ENCODE results near the gene NHLH2.

The NHLH2 gene

DNA sequence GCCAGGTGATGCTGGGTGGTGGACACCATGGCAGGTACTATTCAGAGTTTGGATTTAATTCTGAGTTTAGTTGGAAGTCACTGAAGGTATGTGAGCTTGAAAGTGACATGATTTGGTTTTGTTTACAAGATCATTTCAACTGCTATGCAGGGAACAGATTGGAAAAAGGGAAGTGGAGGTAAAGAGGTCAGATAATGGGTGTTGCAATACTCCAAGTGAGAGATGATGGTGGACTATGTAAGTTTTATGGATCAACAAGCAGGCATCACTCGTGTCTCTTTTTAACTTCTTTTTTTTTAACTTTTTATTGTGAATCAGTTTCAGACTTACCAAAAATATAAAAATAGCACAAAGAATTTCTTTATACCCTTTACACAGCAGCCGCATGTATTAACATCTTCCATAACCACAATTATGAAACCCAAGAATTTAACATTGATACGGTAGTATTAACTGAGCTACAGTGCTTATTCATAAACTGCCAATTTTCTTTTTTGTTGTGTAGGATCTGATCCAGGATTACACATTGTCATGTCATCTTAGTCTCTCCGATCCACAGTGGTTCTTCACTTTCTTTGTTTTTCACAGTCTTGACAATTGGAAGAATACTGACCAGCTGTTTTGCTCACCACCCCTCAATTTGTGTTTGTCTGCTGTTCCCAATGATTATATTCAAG, 24.9 kb upstream of the NHLH2 start:
- in situ Hi-C loops (cut with HindIII; ENCODE audit: low pct_unique_long_range_greater_than_20kb, low sequenced_read_pairs) = no loop called here
- DNase-seq (ENCODE audit: low read depth in 1 of 2, low spot score in 1 of 2) = no peak
- TF ChIP-seq JUND (IDR thresholded peaks at IDR 0.05; ENCODE audit: low read depth) = no peak

DNA sequence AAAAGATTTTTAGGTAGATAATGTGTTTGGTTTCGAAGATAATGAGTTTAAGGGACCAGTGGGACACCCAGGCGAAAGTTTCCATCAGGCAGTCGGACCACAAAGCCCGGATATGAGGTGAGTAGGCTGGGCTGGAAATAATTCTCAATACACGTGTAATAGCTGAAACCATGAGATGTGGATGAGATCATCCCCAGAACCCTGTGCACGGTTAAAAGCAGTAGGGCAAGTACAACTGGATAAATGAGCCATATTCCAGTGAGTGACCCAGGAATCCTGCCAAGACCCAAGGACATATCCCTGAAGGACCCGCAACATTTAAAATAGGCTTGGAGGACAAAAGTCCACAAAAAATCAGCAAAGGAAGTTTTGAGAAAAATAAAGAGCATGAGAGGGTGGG, 21.5 kb upstream of the NHLH2 start:
- in situ Hi-C loops (cut with HindIII; ENCODE audit: low pct_unique_long_range_greater_than_20kb, low sequenced_read_pairs) = no loop called here

DNA sequence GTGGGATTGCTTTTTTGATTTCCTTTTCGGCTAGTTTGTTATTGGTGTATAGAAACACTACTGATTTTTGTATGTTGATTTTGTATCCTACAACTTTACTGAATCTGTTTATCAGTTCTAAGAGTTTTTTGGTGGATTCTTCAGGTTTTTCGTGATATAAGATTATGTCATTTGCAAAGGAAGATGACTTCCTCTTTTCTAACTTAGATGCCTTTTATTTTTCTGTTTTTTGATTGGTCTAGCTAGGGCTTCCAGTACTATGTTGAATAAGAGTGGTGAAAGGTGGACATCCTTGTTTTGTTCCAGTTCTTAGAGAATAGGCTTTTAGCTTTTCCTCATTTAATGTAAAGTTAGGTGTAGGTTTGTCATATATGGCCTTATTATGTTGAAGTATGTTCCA, 13.1 kb upstream of the NHLH2 start:
- in situ Hi-C loops (cut with HindIII; ENCODE audit: low pct_unique_long_range_greater_than_20kb, low sequenced_read_pairs) = no loop called here
- TF ChIP-seq JUND (IDR thresholded peaks at IDR 0.05; ENCODE audit: low read depth) = no peak
- DNase-seq (ENCODE audit: low read depth in 1 of 2, low spot score in 1 of 2) = no peak

More for the DNA sequence above, 21.5 kb upstream of the NHLH2 start:
- TF ChIP-seq JUND (IDR thresholded peaks at IDR 0.05; ENCODE audit: low read depth) = no peak
- peak in 1 of 2 experiments; percentile 31 for DNase-seq (ENCODE audit: low read depth in 1 of 2, low spot score in 1 of 2)

DNA sequence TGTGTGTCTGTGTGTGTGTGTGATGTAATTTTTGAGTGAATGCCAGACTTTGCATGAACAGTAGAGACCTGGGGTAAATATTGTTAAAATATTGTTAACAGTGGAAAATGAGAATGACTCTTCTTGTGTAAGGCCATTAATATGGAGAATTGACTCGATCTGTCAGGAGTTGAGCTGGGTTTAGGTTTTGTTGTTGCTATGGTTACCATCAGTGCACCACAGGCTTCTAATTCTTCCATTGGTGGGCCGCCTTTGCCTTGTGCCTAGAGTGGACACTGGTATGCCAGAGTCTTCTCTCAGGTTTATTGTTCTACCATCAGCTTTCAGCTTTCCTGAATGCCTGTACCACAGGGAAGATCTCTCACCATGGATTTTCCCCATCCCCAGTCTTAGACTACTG, 10.0 kb upstream of the NHLH2 start:
- no peak for DNase-seq (ENCODE audit: low read depth in 1 of 2, low spot score in 1 of 2)
- TF ChIP-seq JUND (IDR thresholded peaks at IDR 0.05; ENCODE audit: low read depth) = no peak
- in situ Hi-C loops (cut with HindIII; ENCODE audit: low pct_unique_long_range_greater_than_20kb, low sequenced_read_pairs) = no loop called here

DNA sequence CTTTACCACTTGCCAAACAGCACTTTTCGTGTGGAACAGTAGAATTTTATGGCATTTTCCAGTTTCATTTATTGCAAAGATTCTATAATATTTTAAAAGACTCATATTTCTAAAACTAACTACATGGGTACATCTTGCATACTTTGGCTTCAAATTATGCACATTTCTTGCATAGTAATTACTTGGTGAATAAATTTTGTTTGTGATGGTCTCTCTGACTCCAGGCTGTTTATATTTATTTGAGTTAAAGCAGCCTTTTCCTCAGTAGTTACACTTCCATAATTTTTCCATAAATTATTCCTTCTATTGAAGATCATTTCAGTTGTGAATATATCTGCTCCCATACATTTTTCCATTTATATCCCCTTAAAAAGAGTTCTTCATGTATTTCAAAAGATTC, 6.9 kb upstream of the NHLH2 start:
- no peak for TF ChIP-seq JUND (IDR thresholded peaks at IDR 0.05; ENCODE audit: low read depth)
- no peak for DNase-seq (ENCODE audit: low read depth in 1 of 2, low spot score in 1 of 2)
- in situ Hi-C loops (cut with HindIII; ENCODE audit: low pct_unique_long_range_greater_than_20kb, low sequenced_read_pairs) = no loop called here

DNA sequence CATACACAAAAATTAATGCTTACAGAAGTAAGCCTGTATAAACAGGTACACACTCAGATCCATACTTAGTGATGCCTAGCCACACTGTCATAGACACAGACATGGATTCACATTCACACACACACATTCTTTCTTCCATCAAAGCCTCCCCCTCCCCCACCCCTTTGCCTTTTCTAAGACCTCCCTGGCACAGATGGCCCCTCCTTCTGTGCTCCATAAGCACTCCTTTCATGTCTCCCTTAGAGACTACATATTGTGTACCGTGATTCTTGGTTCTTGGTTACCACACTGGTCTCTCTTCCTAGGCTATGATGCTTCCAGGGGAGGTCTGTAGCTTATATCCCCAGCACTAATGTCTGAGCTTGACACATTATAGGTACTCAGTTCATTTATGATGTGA, 2.0 kb upstream of the NHLH2 start:
- TF ChIP-seq JUND (IDR thresholded peaks at IDR 0.05; ENCODE audit: low read depth) = no peak
- in situ Hi-C loops (cut with HindIII; ENCODE audit: low pct_unique_long_range_greater_than_20kb, low sequenced_read_pairs) = no loop called here

DNA sequence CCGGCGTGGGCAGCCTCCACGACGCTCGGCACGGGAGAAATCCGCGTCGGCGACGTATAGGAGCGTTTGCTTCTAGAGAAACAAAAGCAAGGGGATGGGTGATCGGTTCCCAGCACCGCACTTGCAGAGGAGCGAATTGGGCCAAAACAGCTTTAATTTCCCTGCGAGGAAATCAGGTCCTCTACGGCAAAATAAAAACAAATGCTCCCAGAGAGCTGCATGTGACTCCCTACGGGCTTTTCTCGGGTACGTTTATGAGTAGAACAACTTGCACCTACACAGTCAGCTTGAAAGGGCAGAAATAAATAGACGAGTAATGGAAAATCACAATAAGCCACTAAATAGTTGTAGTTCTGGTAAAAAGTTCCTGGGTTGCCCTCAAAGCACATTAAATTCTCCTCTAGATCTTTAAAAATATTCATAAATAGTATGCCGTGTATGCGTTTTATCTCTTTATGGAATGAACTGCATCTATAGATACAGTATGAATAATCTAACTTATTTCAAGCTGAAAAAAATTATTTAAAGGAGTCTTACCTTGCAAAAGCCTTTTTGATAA, 1.2 kb downstream of the NHLH2 start:
- no peak for TF ChIP-seq JUND (IDR thresholded peaks at IDR 0.05; ENCODE audit: low read depth)
- peak in 1 of 2 experiments; percentile 5 for DNase-seq (ENCODE audit: low read depth in 1 of 2, low spot score in 1 of 2)
- in situ Hi-C loops (cut with HindIII; ENCODE audit: low pct_unique_long_range_greater_than_20kb, low sequenced_read_pairs) = no loop called here

More for the DNA sequence above, 2.0 kb upstream of the NHLH2 start:
- no peak for DNase-seq (ENCODE audit: low read depth in 1 of 2, low spot score in 1 of 2)

DNA sequence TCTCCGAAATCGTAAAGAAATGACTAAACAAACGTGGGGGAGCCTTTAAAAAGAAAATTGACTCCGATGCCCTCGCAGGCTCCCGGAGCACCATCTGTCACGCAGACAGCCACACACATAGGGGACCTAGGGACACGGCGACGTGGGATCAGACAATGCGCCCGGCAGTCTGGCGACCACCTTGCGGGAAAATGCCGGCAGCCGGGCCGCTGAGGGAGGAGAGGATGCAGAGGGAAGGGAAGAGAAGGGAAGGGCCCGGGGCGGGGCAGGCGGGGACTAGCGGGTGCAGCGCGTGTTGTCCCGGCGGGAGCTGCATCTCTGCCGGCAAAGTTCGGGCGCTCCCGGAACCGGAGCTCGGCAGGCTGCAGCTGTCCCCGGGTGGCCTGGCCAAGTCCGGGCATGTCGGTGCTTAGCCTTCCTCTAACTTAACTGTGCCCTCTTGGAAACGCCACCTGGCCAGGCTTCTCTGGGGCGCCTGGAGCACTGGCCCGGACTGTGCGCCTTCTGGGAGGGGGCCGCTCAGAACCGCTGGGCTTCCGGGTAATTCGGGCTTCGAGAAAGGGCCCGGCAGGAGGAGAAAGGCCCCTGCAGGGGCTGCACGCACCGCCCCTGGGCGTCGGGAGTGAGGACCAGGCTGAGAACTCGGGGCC, 1.8 kb downstream of the NHLH2 start:
- TF ChIP-seq JUND (IDR thresholded peaks at IDR 0.05; ENCODE audit: low read depth) = no peak
- DNase-seq (ENCODE audit: low read depth in 1 of 2, low spot score in 1 of 2) = peak in 1 of 2 experiments; percentile 23
- in situ Hi-C loops (cut with HindIII; ENCODE audit: low pct_unique_long_range_greater_than_20kb, low sequenced_read_pairs) = no loop called here

DNA sequence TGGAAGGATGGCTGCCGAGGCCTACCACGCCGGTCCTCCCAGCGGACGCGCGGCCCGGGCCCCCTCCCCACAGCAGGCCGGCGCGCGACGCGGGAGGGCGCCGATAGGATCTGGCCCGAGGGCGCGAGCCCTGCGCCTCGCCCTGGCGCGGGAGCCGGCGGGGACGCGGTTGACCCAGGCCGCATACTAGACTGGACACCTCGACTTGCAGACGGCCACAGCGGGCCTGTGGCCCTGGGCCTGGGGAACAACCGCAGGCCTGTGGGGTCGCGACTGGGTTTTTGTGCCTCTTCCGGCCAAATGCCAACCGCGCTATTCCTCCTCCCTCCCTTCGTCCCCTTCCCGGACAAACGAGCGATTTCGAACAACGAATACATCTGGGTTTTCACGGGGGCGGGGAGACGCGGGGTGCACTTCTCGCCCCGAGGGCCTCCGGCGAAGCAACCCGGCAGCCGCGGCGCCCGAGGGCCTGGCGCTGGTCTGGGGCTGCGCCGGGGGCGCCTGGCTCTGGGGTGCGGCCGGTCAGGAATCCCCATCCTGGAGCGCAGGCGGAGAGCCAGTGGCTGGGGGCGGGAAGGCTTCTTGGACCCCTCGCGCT, 2.4 kb downstream of the NHLH2 start:
- TF ChIP-seq JUND (IDR thresholded peaks at IDR 0.05; ENCODE audit: low read depth) = no peak
- DNase-seq (ENCODE audit: low read depth in 1 of 2, low spot score in 1 of 2) = no peak
- in situ Hi-C loops (cut with HindIII; ENCODE audit: low pct_unique_long_range_greater_than_20kb, low sequenced_read_pairs) = no loop called here

DNA sequence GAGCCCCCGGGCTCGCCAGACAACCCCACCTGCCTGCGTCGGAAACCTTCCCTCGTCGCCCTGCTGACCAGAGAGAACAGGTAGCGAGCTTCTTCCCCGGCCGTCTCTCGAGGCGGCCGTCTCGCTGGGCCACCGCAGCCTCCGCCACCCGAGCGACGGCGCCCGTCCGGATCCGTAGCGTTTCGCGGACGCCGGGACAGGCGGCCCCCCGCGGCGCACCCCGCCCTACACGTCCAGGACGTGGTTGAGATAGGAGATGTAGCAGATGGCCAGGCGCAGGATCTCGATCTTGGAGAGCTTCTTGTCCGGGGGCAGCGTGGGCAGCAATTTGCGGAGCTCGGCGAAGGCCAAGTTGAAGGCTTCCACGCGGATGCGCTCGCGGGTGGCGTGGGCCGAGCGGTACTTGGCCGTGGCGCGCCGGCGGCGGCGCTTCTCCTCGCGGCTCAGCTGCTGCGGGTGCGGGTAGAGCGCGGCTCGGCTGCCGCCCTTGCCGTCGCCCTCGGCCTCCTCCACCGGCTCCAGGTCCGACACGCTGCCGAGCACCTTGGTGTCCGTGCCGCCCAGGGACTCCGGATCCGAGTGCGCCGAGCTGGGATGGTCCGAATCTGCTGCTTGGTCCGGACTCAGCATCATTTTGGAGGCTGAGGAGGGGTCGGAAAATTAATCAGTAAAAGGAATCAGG, 3.0 kb downstream of the NHLH2 start:
- TF ChIP-seq JUND (IDR thresholded peaks at IDR 0.05; ENCODE audit: low read depth) = no peak
- no peak for DNase-seq (ENCODE audit: low read depth in 1 of 2, low spot score in 1 of 2)
- in situ Hi-C loops (cut with HindIII; ENCODE audit: low pct_unique_long_range_greater_than_20kb, low sequenced_read_pairs) = no loop called here

DNA sequence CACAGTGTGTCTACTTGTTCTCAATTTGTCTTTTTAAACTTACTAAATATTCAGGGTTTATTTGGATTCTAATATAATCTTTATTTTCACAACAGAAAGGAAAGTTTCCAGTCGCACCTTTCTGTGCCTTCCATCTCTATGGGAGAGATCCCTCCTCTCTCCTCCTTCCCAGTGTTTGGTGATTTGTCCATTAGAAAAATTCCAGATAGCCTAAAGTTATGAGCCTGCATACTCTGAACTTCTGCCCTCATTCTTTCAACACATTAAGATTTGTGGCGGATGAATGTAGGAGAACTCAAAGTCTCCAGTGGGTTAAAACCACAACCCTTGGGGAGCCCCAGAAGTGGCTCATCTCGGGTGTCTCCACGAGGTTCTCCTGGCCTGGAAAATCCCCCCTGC, 3.6 kb downstream of the NHLH2 start:
- in situ Hi-C loops (cut with HindIII; ENCODE audit: low pct_unique_long_range_greater_than_20kb, low sequenced_read_pairs) = no loop called here
- DNase-seq (ENCODE audit: low read depth in 1 of 2, low spot score in 1 of 2) = no peak
- no peak for TF ChIP-seq JUND (IDR thresholded peaks at IDR 0.05; ENCODE audit: low read depth)

DNA sequence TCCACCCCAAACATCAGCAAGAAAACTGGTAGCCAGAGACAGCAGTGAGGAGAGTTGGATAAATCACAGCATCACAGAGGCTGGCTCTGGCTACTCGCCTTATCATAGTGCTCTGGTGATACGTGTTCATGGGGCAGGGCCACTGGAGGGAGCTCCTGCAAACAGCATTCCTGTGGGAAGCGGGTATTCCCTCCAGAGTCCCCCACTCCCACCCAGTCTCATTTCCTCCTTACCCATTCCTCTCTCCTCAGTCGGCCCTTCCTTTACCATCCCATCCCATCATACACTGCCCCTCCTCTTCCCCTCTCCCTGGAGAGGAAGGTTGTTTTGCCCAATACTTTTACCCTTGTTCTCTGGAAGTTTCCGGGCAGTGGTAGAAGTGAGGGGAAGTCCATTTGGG, 7.1 kb downstream of the NHLH2 start:
- no peak for DNase-seq (ENCODE audit: low read depth in 1 of 2, low spot score in 1 of 2)
- TF ChIP-seq JUND (IDR thresholded peaks at IDR 0.05; ENCODE audit: low read depth) = no peak
- in situ Hi-C loops (cut with HindIII; ENCODE audit: low pct_unique_long_range_greater_than_20kb, low sequenced_read_pairs) = no loop called here

DNA sequence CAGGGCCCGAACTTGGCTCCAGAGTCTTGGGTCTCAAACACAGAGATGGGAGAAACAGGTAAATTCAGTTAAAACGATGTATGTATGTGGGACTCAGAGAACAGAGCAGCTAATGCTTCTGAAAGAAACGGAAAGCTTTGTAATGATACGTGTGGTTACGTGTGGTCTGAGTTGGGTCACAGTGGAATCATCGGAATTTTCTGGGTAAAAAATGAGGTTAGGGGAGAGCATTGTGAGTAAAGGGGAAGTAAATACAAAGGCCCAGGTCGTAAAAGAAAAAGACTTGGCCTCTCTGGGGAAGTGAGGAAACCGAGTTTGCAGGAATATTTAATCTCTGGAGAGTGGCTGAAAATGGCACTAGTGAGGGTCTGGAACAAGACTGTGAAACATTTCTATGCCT, 8.3 kb downstream of the NHLH2 start:
- DNase-seq (ENCODE audit: low read depth in 1 of 2, low spot score in 1 of 2) = no peak
- TF ChIP-seq JUND (IDR thresholded peaks at IDR 0.05; ENCODE audit: low read depth) = no peak

More for the DNA sequence above, 8.3 kb downstream of the NHLH2 start:
- in situ Hi-C loops (cut with HindIII; ENCODE audit: low pct_unique_long_range_greater_than_20kb, low sequenced_read_pairs) = no loop called here
